Medulla oblongata (tissue), 1 donor: Measurements from ENCODE around the gene DYNLRB1.

Experiments used
- DNase-seq: peaks from one replicate; pipeline ENCODE4 v3.0.0-alpha.2; 2015; ENCODE audit errors: extremely low spot score

The DYNLRB1 gene

GRCh38 chr20:34579191-34579978, 63.2 kb downstream of the DYNLRB1 start:
- DNase-seq: peak; percentile 94

DNA sequence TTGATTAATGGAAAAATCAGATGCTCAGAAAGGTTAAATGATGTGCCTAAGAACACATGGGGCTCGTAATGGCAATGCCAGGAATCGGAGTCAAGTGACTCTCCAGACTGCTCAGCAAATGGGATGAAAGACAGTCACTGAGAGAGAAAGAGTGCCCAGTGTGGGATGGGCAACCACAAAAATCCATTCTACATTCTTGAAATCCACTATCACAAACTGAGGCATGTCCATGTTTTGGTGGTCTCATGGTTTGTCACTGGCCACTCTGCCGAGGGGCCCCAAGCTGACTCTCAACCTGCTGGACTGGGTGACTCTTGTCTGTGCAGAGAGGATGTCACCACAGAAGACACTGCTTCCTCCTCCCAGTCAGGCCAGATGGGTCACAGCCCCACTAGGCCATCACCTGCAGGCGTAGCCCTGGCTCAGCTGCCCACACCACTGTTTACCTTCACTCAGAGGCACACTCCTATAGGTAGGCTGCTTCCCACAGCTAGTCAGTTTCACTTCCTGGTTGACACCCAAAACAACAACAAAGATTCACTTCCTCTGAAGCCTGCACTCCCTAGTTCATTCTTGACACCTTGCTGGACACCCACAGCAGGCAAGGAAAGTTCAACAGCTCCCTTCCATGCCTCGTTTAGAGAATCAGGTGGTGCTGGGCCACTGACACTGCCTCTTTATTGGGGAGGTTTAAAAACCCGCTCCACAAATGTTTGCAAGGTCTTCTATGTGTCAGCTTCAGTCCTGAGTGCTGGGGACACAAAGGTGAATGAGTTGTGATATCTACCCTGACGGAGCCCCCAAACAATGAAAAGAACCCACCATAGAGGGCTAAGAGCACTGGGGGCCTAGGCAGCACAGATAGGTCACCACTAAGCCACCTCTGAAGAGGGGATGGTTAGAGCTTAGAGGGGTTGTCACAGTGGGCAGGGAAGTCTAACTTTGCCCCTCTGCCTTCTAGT, 64.0 kb downstream of the DYNLRB1 start:
- DNase-seq: peak; percentile 58

GRCh38 chr20:34581341-34582184, 65.3 kb downstream of the DYNLRB1 start:
- DNase-seq: peak; percentile 76

- DNase-seq: no peak
These were observed 66.0 kb downstream of the DYNLRB1 start for GRCh38 chr20:34582221-34582620.

- DNase-seq: no peak
These were observed 66.7 kb downstream of the DYNLRB1 start for GRCh38 chr20:34582911-34583310.

DNA sequence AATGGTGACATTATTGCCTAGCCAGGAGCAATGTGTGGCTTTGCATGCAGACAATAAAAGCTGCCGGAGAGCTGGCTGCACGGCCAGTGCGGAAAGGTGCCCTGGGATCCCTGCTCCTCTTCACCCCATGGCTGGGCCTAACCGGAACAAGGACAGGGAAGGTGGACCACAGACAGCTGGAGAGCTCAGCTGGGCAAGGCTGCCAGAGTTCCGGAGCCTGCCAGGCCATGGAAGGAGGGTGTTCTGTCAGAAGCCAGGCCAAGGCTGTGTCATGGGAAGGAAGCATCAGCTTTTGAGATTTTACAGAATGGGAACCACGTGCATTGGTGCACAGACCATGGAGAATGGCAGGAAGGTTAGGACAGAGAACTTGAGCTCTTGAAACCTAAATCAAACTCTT, 67.3 kb downstream of the DYNLRB1 start:
- DNase-seq: no peak

GRCh38 chr20:34585019-34585418, 68.8 kb downstream of the DYNLRB1 start:
- no peak for DNase-seq

GRCh38 chr20:34586488-34587163, 70.4 kb downstream of the DYNLRB1 start:
- DNase-seq: no peak
